Neuron (in vitro differentiated cells): ENCODE data around the gene CGNL1.

Source experiments
- H2AFZ ChIP-seq: one replicate; pipeline ENCODE4 v1.6.1; 2013; ENCODE audit warnings: low read depth, mild to moderate bottlenecking, inconsistent platforms, low read length, moderate library complexity
- H3K27me3 ChIP-seq: one replicate; pipeline ENCODE4 v1.6.1; 2013; ENCODE audit warnings: low read length; ENCODE audit not compliant: insufficient read depth
- H3K36me3 ChIP-seq: one replicate; pipeline ENCODE4 v1.6.1; 2013; ENCODE audit warnings: low read length; ENCODE audit not compliant: insufficient read depth
- H3K4me1 ChIP-seq: one replicate; pipeline ENCODE4 v1.6.1; 2013; ENCODE audit warnings: low read length; ENCODE audit not compliant: insufficient read depth
- H3K4me3 ChIP-seq: 2 replicates; pipeline ENCODE4 v1.5.1; 2013; ENCODE audit warnings: mild to moderate bottlenecking, low read length, moderate library complexity
- H3K9me3 ChIP-seq: one replicate; pipeline ENCODE4 v1.6.1; 2013; ENCODE audit warnings: low read length

The CGNL1 gene

GRCh38 chr15:57563416-57563815 is 187.1 kb downstream of the CGNL1 start:
- Histone ChIP-seq H3K27me3 (peaks cover 4% of the 10 kb centered on the region), H3K9me3 (no peaks in the 10 kb centered on the region), H3K4me1 (no peaks in the 10 kb centered on the region), H2AFZ (no peak overlapping the region), H3K4me3 (no peak overlapping the region), H3K36me3 (no peaks in the 10 kb centered on the region)

- H2AFZ ChIP-seq = no peak overlapping the region
- no peaks in the 10 kb centered on the region for H3K9me3 ChIP-seq
- no peak overlapping the region for H3K4me3 ChIP-seq
- no peaks in the 10 kb centered on the region for H3K36me3 ChIP-seq
- H3K4me1 ChIP-seq = no peaks in the 10 kb centered on the region
- peaks cover 4% of the 10 kb centered on the region for H3K27me3 ChIP-seq
Observed at GRCh38 chr15:57565311-57565710, 189.0 kb downstream of the CGNL1 start.

GRCh38 chr15:57566834-57567233 is 190.5 kb downstream of the CGNL1 start:
- no peaks in the 10 kb centered on the region for H3K36me3 ChIP-seq
- no peaks in the 10 kb centered on the region for H3K4me1 ChIP-seq
- no peak overlapping the region for H3K4me3 ChIP-seq
- peaks cover 4% of the 10 kb centered on the region for H3K27me3 ChIP-seq
- no peaks in the 10 kb centered on the region for H3K9me3 ChIP-seq
- no peak overlapping the region for H2AFZ ChIP-seq

- H3K4me1 ChIP-seq = no peaks in the 10 kb centered on the region
- peaks cover 1% of the 10 kb centered on the region for H3K27me3 ChIP-seq
- no peak overlapping the region for H2AFZ ChIP-seq
- no peak overlapping the region for H3K4me3 ChIP-seq
- no peaks in the 10 kb centered on the region for H3K36me3 ChIP-seq
- H3K9me3 ChIP-seq = no peaks in the 10 kb centered on the region
Observed at GRCh38 chr15:57567891-57568290, 191.6 kb downstream of the CGNL1 start.

- Histone ChIP-seq H3K36me3 (no peaks in the 10 kb centered on the region), H2AFZ (no peak overlapping the region), H3K27me3 (peaks cover 3% of the 10 kb centered on the region), H3K4me3 (no peak overlapping the region), H3K9me3 (no peaks in the 10 kb centered on the region), H3K4me1 (no peaks in the 10 kb centered on the region)
Observed at GRCh38 chr15:57568299-57568698, 192.0 kb downstream of the CGNL1 start.

- Histone ChIP-seq H3K4me1 (no peaks in the 10 kb centered on the region), H3K36me3 (no peaks in the 10 kb centered on the region), H2AFZ (no peak overlapping the region), H3K27me3 (peaks cover 7% of the 10 kb centered on the region), H3K4me3 (no peak overlapping the region), H3K9me3 (no peaks in the 10 kb centered on the region)
Observed at GRCh38 chr15:57570340-57570739, 194.0 kb downstream of the CGNL1 start.

- H3K4me3 ChIP-seq = no peak overlapping the region
- no peaks in the 10 kb centered on the region for H3K4me1 ChIP-seq
- H2AFZ ChIP-seq = no peak overlapping the region
- peaks cover 7% of the 10 kb centered on the region for H3K27me3 ChIP-seq
- no peaks in the 10 kb centered on the region for H3K36me3 ChIP-seq
- no peaks in the 10 kb centered on the region for H3K9me3 ChIP-seq
Observed at GRCh38 chr15:57570994-57571393, 194.7 kb downstream of the CGNL1 start.

GRCh38 chr15:57571725-57572124 is 195.4 kb downstream of the CGNL1 start:
- Histone ChIP-seq H3K27me3 (peaks cover 7% of the 10 kb centered on the region), H3K36me3 (no peaks in the 10 kb centered on the region), H3K4me1 (no peaks in the 10 kb centered on the region), H2AFZ (no peak overlapping the region), H3K9me3 (no peaks in the 10 kb centered on the region), H3K4me3 (no peak overlapping the region)

- Histone ChIP-seq H3K9me3 (no peaks in the 10 kb centered on the region), H3K4me1 (no peaks in the 10 kb centered on the region), H3K36me3 (no peaks in the 10 kb centered on the region), H3K27me3 (peaks cover 7% of the 10 kb centered on the region), H2AFZ (no peak overlapping the region), H3K4me3 (no peak overlapping the region)
Observed at GRCh38 chr15:57572468-57572867, 196.2 kb downstream of the CGNL1 start.

- Histone ChIP-seq H2AFZ (no peak overlapping the region), H3K27me3 (peaks cover 7% of the 10 kb centered on the region), H3K4me3 (no peak overlapping the region), H3K4me1 (no peaks in the 10 kb centered on the region), H3K36me3 (no peaks in the 10 kb centered on the region), H3K9me3 (no peaks in the 10 kb centered on the region)
Observed at GRCh38 chr15:57573151-57573550, 196.8 kb downstream of the CGNL1 start.

- Histone ChIP-seq H3K27me3 (peaks cover 13% of the 10 kb centered on the region), H3K9me3 (no peaks in the 10 kb centered on the region), H3K36me3 (no peaks in the 10 kb centered on the region), H3K4me1 (no peaks in the 10 kb centered on the region), H3K4me3 (no peak overlapping the region), H2AFZ (no peak overlapping the region)
Observed at GRCh38 chr15:57575363-57575762, 199.1 kb downstream of the CGNL1 start.

- H3K4me3 ChIP-seq = no peak overlapping the region
- H3K36me3 ChIP-seq = no peaks in the 10 kb centered on the region
- H2AFZ ChIP-seq = no peak overlapping the region
- H3K9me3 ChIP-seq = no peaks in the 10 kb centered on the region
- H3K4me1 ChIP-seq = no peaks in the 10 kb centered on the region
- peaks cover 12% of the 10 kb centered on the region for H3K27me3 ChIP-seq
Observed at GRCh38 chr15:57578288-57578900, 202.1 kb downstream of the CGNL1 start.

- H3K4me1 ChIP-seq = no peaks in the 10 kb centered on the region
- H3K9me3 ChIP-seq = no peaks in the 10 kb centered on the region
- no peaks in the 10 kb centered on the region for H3K36me3 ChIP-seq
- H3K4me3 ChIP-seq = no peak overlapping the region
- H3K27me3 ChIP-seq = peaks cover 12% of the 10 kb centered on the region
- no peak overlapping the region for H2AFZ ChIP-seq
Observed at GRCh38 chr15:57580428-57580827, 204.1 kb downstream of the CGNL1 start.

- Histone ChIP-seq H3K9me3 (no peaks in the 10 kb centered on the region), H3K4me3 (no peak overlapping the region), H2AFZ (no peak overlapping the region), H3K27me3 (peaks cover 12% of the 10 kb centered on the region), H3K36me3 (no peaks in the 10 kb centered on the region), H3K4me1 (no peaks in the 10 kb centered on the region)
Observed at GRCh38 chr15:57580866-57581265, 204.6 kb downstream of the CGNL1 start.
